Lower lobe of right lung (tissue), 2 donors: ENCODE measurements around the gene RNLS. TPM values are rescaled to one million over a fixed set of nuclear protein-coding genes. Genes with fewer than 3 reads are reported as not detected.

Source experiments
- ATAC-seq, 2 donors: fragments of 200-7000 bp; cut with Tn5 transposase; one replicate each; pipeline ENCODE4 v1.9.1; 2020 to 2022; ENCODE audit warnings: mild to moderate bottlenecking in 2 of 2, moderate library complexity in 2 of 2
- DNase-seq: peaks from one replicate; pipeline ENCODE4 v3.0.0-alpha.2; 2020
- H3K27ac ChIP-seq: fragments of 200-600 bp; one replicate; pipeline ENCODE4 v1.8.0; 2022
- H3K27me3 ChIP-seq: fragments of 200-600 bp; one replicate; pipeline ENCODE4 v1.8.0; 2022; ENCODE audit warnings: low read depth
- H3K36me3 ChIP-seq: fragments of 200-600 bp; one replicate; pipeline ENCODE4 v1.8.0; 2022; ENCODE audit warnings: mild to moderate bottlenecking
- H3K4me1 ChIP-seq: fragments of 200-600 bp; one replicate; pipeline ENCODE4 v1.8.0; 2022
- H3K4me3 ChIP-seq: fragments of 200-600 bp; one replicate; pipeline ENCODE4 v1.8.0; 2022; ENCODE audit warnings: mild to moderate bottlenecking
- H3K9me3 ChIP-seq: fragments of 200-600 bp; one replicate; pipeline ENCODE4 v1.8.0; 2022
- intact Hi-C: fragments of 100-400 bp; cut with DNase I; formaldehyde crosslinking; loops from one replicate; pipeline ENCODE4 v1.11.0; 2022
- total RNA-seq: library from RNA; stranded (reverse); fragmentation: NEBNext Ultra II Directional; extraction: Animal tissue kit (Norgen Biotek cat#: 25700); gene quantifications from one replicate; pipeline ENCODE4 v1.2.1, GENCODE V29; 2021
- TF ChIP-seq, protein P1 (sequence below): fragments of 200-600 bp; IDR thresholded peaks from one replicate; pipeline ENCODE4 v1.8.0; 2022; ENCODE audit warnings: antibody characterized with exemption, mild to moderate bottlenecking
- donor health status: DM: no; HTN: yes; CAD: no; lungs with severe emphysema.

The RNLS gene
- total RNA-seq, 1 donor from 2014 or later: 9.6 TPM

DNA sequence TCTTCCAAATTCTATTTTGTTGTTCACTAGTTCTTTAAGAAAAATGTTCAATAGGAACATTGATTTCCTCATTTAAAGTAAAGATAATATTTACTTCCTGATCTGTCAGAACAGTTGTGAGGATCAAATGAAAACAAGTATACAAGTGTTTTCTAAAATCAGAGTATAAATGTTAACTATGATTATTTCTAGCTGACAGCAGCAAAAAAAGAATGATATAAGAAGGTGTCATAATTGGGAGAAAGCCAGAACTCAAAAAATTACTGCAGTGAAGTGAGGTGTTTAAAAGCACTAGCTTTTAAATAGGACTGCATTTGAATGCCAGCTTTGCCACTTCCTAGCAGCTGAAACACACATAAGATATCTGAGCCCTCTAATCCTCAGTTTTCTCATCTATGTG, 283.3 kb downstream of the RNLS start:
- Histone ChIP-seq H3K4me1 (no peaks in the 10 kb centered on the region), H3K4me3 (no peak overlapping the region), H3K36me3 (no peaks in the 10 kb centered on the region), H3K9me3 (no peaks in the 10 kb centered on the region), H3K27ac (no peak overlapping the region), H3K27me3 (no peaks in the 10 kb centered on the region)
- ATAC-seq (no peak), DNase-seq (no peak)
- TF ChIP-seq, protein P1, sequence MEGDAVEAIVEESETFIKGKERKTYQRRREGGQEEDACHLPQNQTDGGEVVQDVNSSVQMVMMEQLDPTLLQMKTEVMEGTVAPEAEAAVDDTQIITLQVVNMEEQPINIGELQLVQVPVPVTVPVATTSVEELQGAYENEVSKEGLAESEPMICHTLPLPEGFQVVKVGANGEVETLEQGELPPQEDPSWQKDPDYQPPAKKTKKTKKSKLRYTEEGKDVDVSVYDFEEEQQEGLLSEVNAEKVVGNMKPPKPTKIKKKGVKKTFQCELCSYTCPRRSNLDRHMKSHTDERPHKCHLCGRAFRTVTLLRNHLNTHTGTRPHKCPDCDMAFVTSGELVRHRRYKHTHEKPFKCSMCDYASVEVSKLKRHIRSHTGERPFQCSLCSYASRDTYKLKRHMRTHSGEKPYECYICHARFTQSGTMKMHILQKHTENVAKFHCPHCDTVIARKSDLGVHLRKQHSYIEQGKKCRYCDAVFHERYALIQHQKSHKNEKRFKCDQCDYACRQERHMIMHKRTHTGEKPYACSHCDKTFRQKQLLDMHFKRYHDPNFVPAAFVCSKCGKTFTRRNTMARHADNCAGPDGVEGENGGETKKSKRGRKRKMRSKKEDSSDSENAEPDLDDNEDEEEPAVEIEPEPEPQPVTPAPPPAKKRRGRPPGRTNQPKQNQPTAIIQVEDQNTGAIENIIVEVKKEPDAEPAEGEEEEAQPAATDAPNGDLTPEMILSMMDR: no peak
- intact Hi-C loops: no loop called here

GRCh38 chr10:88297103-88297502, 286.0 kb downstream of the RNLS start:
- H3K27me3 ChIP-seq: no peaks in the 10 kb centered on the region
- H3K36me3 ChIP-seq: no peaks in the 10 kb centered on the region
- TF ChIP-seq, protein P1: no peak
- ATAC-seq (no peak), DNase-seq (no peak)
- no peaks in the 10 kb centered on the region for H3K9me3 ChIP-seq
- no peak overlapping the region for H3K4me3 ChIP-seq
- intact Hi-C loops: no loop called here
- H3K27ac ChIP-seq: no peak overlapping the region
- no peaks in the 10 kb centered on the region for H3K4me1 ChIP-seq

- Histone ChIP-seq H3K4me1 (no peaks in the 10 kb centered on the region), H3K27me3 (no peaks in the 10 kb centered on the region), H3K9me3 (no peaks in the 10 kb centered on the region), H3K36me3 (no peaks in the 10 kb centered on the region), H3K4me3 (no peak overlapping the region), H3K27ac (no peak overlapping the region)
- no peak for DNase-seq
- no peak for ATAC-seq
- intact Hi-C loops: no loop called here
- TF ChIP-seq, protein P1: no peak
Measured at GRCh38 chr10:88293651-88294230, 289.4 kb downstream of the RNLS start.

- Histone ChIP-seq H3K27me3 (no peaks in the 10 kb centered on the region), H3K9me3 (no peaks in the 10 kb centered on the region), H3K27ac (no peak overlapping the region), H3K4me1 (no peaks in the 10 kb centered on the region), H3K36me3 (no peaks in the 10 kb centered on the region), H3K4me3 (no peak overlapping the region)
- intact Hi-C loops: no loop called here
- ATAC-seq: no peak
- no peak for DNase-seq
- TF ChIP-seq, protein P1: no peak
Measured at GRCh38 chr10:88293073-88293472, 290.0 kb downstream of the RNLS start.

DNA sequence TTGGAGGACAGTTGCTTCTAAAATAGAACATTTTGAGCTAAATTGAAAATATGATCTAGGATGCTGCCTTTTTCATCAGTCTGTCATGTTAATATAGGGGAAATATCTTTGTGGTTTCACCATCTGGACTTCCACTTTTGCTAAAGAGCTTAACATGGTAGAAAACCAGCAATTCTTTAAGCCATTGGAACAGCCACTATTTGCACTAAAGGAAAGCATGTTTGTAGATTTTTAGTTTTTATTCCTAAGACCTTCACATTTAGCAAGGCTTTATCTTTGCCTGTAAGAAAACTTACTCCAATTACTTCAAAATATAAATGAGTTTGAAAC, 291.0 kb downstream of the RNLS start:
- no peak for ATAC-seq
- Histone ChIP-seq H3K27ac (no peak overlapping the region), H3K36me3 (no peaks in the 10 kb centered on the region), H3K27me3 (no peaks in the 10 kb centered on the region), H3K4me3 (no peak overlapping the region), H3K9me3 (no peaks in the 10 kb centered on the region), H3K4me1 (no peaks in the 10 kb centered on the region)
- TF ChIP-seq, protein P1: no peak
- DNase-seq: no peak
- intact Hi-C loops: no loop called here
